ENCODE data around the gene DCP1B. TPM values are rescaled to one million over a fixed set of nuclear protein-coding genes. Genes with fewer than 3 reads are reported as not detected.
A peak's percentile ranks its signal among the peaks of the same experiment; 100 is the strongest.

DCP1B gene
- total and polyA plus RNA-seq, 2 of the 4 experiments (the other 2 are of a cell fraction), result 13.3 to 19.7 TPM

- Histone ChIP-seq H3K9ac (ENCODE audit: low read depth, low read length) (no peak overlapping the region), H3K14ac (replicated peaks; ENCODE audit: low read depth, low read length) (0 out of 2 replicates have a peak overlapping the region, but pooled peaks have one; percentile 14), H2BK120ac (ENCODE audit: low read depth, low read length) (no peak overlapping the region), H3K4me3 (ENCODE audit: insufficient read depth, low read depth, low read length) (no peak overlapping the region), H3K79me1 (ENCODE audit: low read depth in 1 of 2, low read length in 2 of 2) (peaks cover 0 to 8% of the 10 kb centered on the region in 2 experiments; a peak in 2 of 4 replicates), H4K5ac (ENCODE audit: low read depth, low read length) (no peak overlapping the region), H3K4ac (ENCODE audit: low read depth, low read length) (no peak overlapping the region), H3K36me3 (ENCODE audit: control insufficient read depth, insufficient read depth, low read length) (no peaks in the 10 kb centered on the region), H4K8ac (ENCODE audit: low read depth in 2 of 2, low read length in 2 of 2) (no peak overlapping the region), H3K4me2 (ENCODE audit: low read depth, low read length) (no peak overlapping the region; the same call in 1 of the 2 replicates), H3K9me1 (ENCODE audit: insufficient read depth, low read length) (no peaks in the 10 kb centered on the region; the same call in 1 of the 2 replicates), H2AK5ac (ENCODE audit: low read depth, low read length) (no peak overlapping the region), H3K27ac (ENCODE audit: insufficient read depth, low read length) (no peak overlapping the region), H3K9me3 (ENCODE audit: control insufficient read depth, insufficient read depth, low read length) (peaks cover 2% of the 10 kb centered on the region; the same call in 1 of the 2 replicates), H3K27me3 (ENCODE audit: control insufficient read depth, insufficient read depth, low read length) (peaks cover 23% of the 10 kb centered on the region), H2BK15ac (ENCODE audit: low read depth, low read length) (no peak overlapping the region), H3K4me1 (ENCODE audit: control insufficient read depth, insufficient read depth, low read length) (peaks cover 6% of the 10 kb centered on the region), H2AK9ac (replicated peaks; ENCODE audit: low read depth, low read length, poor library complexity) (no peak overlapping the region), H4K20me1 (ENCODE audit: insufficient read depth, low read length) (peaks cover 8% of the 10 kb centered on the region; the same call in 1 of the 2 replicates), H2BK5ac (ENCODE audit: low read depth, low read length, poor library complexity, severe bottlenecking) (no peak overlapping the region), H4K91ac (ENCODE audit: insufficient read depth, low read depth, low read length) (no peak overlapping the region), H3K56ac (ENCODE audit: extremely low read depth, insufficient read depth, low read length) (no peak overlapping the region), H3K18ac (ENCODE audit: low read depth, low read length) (no peak overlapping the region), H2BK20ac (ENCODE audit: low read depth, low read length) (no peak overlapping the region), H2AFZ (replicated peaks; ENCODE audit: low read length, poor library complexity) (no peak overlapping the region), H3K23ac (ENCODE audit: low read depth, low read length) (no peak overlapping the region)
- dilution Hi-C loops (cut with HindIII; ENCODE audit: low sequenced_read_pairs, unreplicated experiment), result no loop called here
- no CpG with 5 or more reads among the region's 8 CpGs for WGBS, 2 experiments (ENCODE audit: extremely low coverage in 2 of 2, insufficient read length in 1 of 2)
- intact Hi-C loops (cut with micrococcal nuclease), result loop anchor here (5.0 kb wide), 2 partner anchors 132 to 253 kb away; no protein-coding TSS in a partner anchor
- CTCF ChIA-PET, result interaction anchor here (0.5 kb wide), 1 partner anchor 322 kb away, joined by 3 read pairs; no protein-coding TSS in a partner anchor
- ATAC-seq (ENCODE audit: low read depth) (no peak), DNase-seq (peak; percentile 22)
- in situ Hi-C loops (cut with MboI; ENCODE audit: low sequenced_read_pairs), result loop anchor here (10.0 kb wide), 1 partner anchor 535 kb away; no protein-coding TSS in a partner anchor
- no TSS peak for BruUV-seq (replicated peaks)
- POLR2A ChIA-PET (ENCODE audit: unreplicated experiment), result no interaction called here
- TF ChIP-seq BHLHE40 (IDR thresholded peaks at IDR 0.05; ENCODE audit: low read depth, low read length) (no peak), FOS (IDR thresholded peaks at IDR 0.05; ENCODE audit: low read depth, low read length) (no peak), NFE2L2 (IDR thresholded peaks at IDR 0.05; ENCODE audit: low read depth, low read length) (no peak), MAFK (IDR thresholded peaks at IDR 0.05; ENCODE audit: low read depth, low read length) (no peak), MXI1 (IDR thresholded peaks at IDR 0.05; ENCODE audit: borderline replicate concordance, low read depth, low read length) (no peak), RCOR1 (IDR thresholded peaks at IDR 0.05; ENCODE audit: insufficient replicate concordance, low read length) (no peak), SMC3 (IDR thresholded peaks at IDR 0.05; ENCODE audit: low read depth, low read length) (no peak), CEBPB (IDR thresholded peaks at IDR 0.05; ENCODE audit: low read depth, low read length) (no peak), CTCF (conservative IDR thresholded peaks at IDR 0.05; ENCODE audit: low read depth, low read length) (no peak), USF2 (IDR thresholded peaks at IDR 0.05; ENCODE audit: low read depth, low read length) (no peak), RAD21 (IDR thresholded peaks at IDR 0.05; ENCODE audit: low read length) (no peak), MAZ (IDR thresholded peaks at IDR 0.05; ENCODE audit: borderline replicate concordance, low read depth, low read length) (no peak), ELK1 (IDR thresholded peaks at IDR 0.05; ENCODE audit: borderline replicate concordance, low read depth, low read length) (no peak)
These were observed 45.6 kb upstream of the DCP1B start for GRCh38 chr12:2049604-2050540.
